SK-MEL-5 (cell line): ENCODE measurements around the gene ANXA1. TPM values are rescaled to one million over a fixed set of nuclear protein-coding genes. Genes with fewer than 3 reads are reported as not detected.
"Not testable (repeated sequence)": the region's sequence is repeated elsewhere in the genome, so short reads cannot be mapped to it uniquely, and the experiment has no call there.

Experiments used
- DNase-seq: peaks from one replicate; pipeline ENCODE4 v3.0.0-alpha.2; 2016; ENCODE audit warnings: low read depth, low spot score
- in situ Hi-C: cut with HindIII; loops from 2 replicates; pipeline ENCODE4 v1.10.0; 2016; ENCODE audit warnings: low sequenced_read_pairs, high pct_unique_total_duplicates, low pct_unique_long_range_greater_than_20kb
- polyA plus RNA-seq, 2 experiments: library from polyadenylated mRNA; depleted of rRNA; stranded (reverse); fragments of >200 nt; gene quantifications; 2 replicates each; pipeline ENCODE4 v1.2.3, GENCODE V29; 2015
- total RNA-seq: library from RNA; depleted of rRNA; stranded (reverse); fragments of >200 nt; shearing (Covaris generic); gene quantifications from 2 replicates; pipeline ENCODE4 v1.2.3, GENCODE V29; 2014; rRNA removed

Gene ANXA1, protein sequence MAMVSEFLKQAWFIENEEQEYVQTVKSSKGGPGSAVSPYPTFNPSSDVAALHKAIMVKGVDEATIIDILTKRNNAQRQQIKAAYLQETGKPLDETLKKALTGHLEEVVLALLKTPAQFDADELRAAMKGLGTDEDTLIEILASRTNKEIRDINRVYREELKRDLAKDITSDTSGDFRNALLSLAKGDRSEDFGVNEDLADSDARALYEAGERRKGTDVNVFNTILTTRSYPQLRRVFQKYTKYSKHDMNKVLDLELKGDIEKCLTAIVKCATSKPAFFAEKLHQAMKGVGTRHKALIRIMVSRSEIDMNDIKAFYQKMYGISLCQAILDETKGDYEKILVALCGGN
- total RNA-seq, result 25.0 and 27.0 TPM in 2 replicates
- polyA plus RNA-seq (2015; cell fraction: cytosol; rRNA removed), result 33.8 and 36.9 TPM in 2 replicates
- 30.3 and 36.5 TPM in 2 replicates for polyA plus RNA-seq (2015; cell fraction: nucleus; rRNA removed)

DNA sequence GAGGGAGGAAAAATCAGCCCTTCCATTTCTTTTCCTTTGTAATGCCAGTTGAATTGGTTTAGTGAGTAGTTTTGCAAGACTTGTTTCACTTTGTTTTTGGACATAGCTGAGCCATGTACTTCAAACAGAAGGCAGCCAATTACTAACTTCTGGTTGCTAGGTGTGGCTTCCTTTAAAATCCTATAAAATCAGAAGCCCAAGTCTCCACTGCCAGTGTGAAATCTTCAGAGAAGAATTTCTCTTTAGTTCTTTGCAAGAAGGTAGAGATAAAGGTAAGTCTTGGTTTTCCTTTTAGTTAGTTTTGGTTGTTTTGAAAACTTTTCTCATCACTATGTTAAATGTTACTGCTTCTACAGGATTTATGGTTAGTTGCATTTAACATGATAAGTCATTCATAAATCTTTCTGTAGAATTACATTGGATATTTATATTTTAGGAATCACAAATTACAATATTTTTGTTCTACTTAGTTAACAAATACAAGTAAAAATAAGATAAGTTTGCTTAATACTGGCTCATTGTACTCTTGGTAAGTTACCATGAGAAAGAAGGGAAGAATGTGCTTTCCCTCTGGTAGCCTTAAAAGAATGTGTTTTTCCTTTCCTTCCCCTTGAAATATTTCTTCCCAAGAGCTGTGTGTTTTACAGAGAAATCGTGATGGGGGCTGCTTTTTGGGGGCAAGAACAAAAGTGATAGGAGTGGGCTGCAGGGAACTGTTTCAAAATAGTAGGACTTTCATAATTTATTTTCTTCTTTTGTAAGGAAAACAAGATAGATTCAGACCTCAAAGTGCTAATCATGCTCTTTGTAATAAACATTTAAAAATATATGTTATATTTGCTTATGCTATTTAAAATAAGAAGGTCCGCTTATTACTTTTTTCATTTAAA is at the start of gene ANXA1:
Gene ANXA1, plus strand, starts transcription at position 213 of the 890 bp plus-strand sequence. CDS start 6,671 bp downstream, outside the sequence.
- DNase-seq, result peak; percentile 40

DNA sequence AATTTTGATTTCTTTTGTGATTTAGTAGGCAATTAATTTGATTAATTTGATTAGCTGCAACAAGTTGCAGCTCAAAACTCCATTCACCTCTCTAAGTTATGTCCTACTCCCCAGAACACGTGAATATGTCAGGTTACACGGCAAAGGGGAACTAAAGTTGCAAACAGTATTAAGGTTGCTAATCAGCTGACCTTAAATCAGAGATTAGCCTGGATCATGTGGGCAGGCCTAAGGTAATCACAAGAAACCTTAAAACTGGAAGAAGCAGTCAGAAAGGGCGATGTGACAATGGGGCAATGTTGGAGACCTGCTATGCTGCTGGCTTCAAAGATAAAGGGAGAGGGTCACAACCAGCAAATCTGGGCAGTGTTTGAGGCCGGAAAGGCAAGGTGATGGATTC is 47.3 kb upstream of the ANXA1 start:
- DNase-seq, result no peak
- in situ Hi-C loops, result no loop called here

More for the DNA sequence above, at the start of gene ANXA1:
- in situ Hi-C loops, result no loop called here

DNA sequence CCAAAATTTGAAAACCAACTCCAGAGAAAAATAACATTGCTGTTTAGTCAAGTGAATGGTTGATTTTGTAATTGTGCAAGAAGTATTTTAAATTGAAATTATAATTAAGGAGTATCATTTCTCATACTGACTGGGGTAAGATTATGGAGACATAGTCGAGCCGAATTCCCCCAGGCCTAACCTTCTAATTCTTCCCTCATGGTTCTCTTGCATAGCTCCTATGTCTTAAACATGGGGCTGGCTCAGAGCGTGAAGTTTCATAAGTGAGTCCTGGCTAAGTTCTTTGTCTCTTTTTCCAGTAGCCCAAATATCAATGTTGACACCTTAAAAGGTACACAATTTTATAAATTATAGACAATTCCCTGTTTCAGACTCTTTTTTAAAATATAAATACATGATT is 46.7 kb upstream of the ANXA1 start:
- no peak for DNase-seq
- in situ Hi-C loops, result no loop called here

DNA sequence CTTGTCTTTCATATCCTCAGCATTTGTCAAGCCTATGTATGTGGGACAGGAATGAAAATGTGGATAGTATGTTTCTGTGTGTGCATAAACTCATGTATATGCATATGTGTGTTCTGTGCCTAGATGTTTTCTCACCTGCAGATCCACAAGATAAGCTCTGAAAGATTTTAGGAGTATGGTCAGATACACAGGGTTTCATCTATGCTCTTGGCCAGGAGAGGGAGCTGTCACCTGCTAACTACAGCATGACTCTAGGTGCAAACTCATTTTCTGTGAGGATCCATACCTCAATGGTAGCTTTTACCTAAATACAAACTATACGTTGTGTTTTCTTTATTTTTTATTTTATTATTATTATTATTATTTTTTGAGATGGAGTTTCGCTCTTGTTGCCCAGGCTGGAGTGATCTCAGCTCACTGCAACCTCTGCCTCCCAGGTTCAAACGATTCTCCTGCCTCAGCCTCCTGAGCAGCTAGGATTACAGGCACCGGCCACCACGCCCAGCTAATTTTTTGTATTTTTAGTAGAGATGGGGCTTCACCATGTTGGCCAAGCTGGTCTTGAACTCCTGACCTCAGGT is 44.1 kb upstream of the ANXA1 start:
- DNase-seq, result peak; percentile 74
- in situ Hi-C loops, result not testable (repeated sequence)

DNA sequence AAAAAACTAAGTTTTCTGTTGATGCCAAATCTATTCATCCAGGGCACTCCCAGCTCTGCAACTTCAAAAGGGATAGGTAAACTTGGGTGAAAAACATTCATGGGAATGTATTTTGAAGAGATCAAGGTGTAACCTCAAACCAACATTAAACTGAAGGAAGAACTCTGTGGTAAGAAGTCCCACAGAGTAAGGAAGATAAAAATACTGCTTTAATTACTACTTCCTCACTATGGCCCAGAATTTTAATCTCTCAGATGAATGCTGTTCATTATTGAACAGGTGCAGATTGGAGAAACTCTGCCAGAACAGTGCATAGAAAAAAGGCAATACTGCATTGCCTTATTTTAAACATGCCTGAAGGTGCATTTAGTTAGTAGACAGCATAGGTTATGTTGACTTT is 37.6 kb upstream of the ANXA1 start:
- no peak for DNase-seq
- in situ Hi-C loops, result no loop called here

DNA sequence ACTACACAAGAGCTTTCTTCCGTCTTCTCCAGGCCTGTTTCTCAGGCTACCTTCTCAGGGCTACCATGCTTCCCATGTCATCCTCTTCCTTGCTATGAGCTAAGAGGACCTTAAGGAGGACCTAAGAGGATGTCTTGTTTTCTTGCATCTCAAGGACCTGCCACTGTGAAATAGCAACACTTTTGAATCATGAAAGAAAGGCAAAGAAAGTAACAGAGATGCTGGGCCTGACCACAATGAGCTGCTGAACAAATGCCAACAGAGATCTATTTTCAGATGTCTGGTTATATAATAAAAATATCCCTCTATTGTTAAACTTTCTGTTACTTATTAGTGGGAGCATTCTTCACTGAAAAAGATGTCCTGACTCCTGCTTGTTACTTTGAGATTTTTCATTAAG is 36.7 kb upstream of the ANXA1 start:
- in situ Hi-C loops, result no loop called here

DNA sequence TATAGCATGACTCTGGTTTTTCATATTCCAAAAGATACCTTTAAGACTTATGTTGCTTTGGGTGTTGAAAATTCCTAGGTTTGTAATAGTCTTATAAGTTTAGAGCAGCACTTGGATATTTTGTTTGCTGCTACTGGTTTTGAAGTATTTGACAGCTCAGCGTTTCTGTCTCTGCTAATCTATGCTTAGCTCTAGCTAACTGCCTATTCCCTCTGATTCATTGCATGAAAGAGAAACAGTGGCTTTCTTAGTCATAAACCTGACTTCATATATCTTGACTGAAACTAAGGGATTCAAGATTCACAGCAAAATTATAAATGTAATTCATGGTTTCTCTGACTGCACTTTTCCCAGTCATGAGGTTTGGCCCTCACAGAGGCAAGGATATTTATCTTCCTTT is 35.6 kb upstream of the ANXA1 start:
- DNase-seq, result no peak
- in situ Hi-C loops, result no loop called here

More for the DNA sequence above, 36.7 kb upstream of the ANXA1 start:
- no peak for DNase-seq

DNA sequence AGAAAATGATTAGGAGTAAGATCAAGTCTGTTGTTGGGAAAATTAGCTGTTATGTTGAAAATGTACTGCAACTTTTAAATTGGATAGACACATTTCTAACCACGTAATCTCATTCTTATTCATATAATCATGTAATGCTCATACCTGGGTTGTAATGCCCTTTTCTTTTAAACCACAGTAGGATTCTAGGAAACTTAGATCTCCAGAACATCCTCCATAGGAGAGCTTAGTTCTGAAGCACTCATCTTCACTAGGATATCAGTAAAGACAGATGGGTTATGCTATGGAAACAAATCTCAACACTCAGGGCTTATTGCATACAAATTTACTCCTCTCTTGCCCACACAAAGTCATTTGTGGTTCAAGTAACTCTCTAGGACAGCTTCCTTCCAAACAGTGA is 34.8 kb upstream of the ANXA1 start:
- in situ Hi-C loops, result no loop called here
- DNase-seq, result no peak

DNA sequence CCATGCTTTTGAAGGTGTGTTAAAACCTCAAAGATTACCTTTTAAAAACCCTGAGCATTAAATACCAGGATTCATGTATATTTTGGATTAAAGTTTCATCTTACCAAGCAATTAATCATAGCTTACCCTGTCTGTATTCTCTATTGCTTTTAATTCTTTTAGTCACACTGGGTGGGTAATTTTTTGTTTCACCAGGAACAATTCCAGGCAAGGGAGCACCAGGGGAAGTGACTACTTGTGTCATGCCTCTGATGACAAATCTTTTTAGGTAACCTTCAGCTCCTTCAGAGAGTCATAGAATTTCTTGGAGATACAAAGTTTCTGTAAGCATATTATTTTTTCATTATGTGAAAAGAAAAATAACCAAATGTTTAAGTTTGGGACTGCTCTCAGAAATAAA is 33.4 kb upstream of the ANXA1 start:
- no peak for DNase-seq
- in situ Hi-C loops, result no loop called here

DNA sequence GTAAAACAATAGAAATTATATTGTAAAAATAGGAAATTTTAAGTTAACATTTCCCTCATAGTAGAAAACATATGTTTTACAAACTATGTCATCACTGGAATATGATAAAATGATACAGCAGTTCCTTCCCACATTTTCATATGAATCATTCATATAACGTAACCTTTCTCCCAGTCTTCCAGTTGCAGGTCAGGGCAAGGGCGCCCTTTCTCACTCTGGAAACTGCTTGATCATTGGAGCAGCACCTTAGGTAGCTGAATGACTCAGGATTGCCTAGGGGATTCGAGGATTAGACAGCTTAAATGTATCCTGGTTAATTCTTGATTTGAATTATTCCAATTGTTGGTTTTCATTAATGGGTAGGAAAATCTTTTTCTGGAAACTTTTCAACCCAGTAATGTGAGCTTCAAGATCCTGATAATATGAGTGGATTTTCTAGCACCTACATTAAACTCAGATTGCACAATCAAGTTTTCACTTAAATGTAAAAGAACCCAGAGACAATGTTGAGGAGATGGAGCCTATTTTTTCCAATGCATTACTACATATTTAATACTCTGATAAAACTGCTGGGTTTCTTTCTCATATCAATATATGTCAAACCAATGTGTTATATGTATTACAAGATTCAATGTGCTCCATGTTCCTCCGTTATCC is 32.6 kb upstream of the ANXA1 start:
- in situ Hi-C loops, result no loop called here
- DNase-seq, result no peak

DNA sequence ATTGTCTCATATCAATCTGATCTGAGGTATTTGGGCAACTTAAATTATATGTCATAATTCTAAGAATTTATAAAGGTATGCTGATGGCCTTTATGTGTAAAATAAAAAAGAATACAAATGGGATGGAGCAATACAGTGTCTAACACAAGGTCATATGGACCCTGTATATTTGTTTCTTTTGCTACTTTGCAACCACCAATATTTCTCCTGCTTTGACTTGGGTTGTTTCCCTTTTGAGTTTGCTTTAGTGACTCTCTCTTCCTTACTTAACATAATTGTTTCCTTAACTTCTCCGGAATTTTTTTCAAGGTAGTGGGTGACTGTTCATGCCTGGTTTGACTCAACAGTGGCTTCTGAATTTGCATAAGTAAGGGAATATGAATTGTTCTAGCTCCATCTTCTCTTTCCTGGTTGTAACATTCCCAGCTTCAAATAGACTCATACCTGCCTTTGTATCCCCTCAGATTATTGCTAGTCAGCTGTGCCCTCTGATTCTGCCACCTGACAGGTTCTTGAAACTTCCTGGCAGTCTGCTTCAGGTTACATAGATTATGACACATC is 30.2 kb upstream of the ANXA1 start:
- in situ Hi-C loops, result no loop called here
- no peak for DNase-seq

DNA sequence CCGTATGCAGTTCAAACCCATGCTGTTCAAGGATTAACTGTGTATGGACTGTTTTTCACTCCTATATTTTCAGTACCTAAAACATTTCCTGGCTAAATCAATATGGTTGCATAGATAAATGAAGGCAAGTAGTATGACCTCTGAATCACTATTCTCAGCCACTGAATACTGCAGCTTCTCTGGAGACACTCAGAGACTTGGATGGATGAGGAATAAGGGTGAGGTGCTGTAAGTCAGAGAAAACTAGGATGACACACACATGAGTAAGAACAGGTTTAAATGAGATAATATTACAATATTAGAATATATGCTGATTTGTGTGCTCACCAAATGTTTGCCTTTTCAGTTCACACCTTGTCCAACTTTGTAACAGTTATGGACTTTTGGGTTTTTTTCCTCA is 26.0 kb upstream of the ANXA1 start:
- in situ Hi-C loops, result no loop called here
- no peak for DNase-seq

DNA sequence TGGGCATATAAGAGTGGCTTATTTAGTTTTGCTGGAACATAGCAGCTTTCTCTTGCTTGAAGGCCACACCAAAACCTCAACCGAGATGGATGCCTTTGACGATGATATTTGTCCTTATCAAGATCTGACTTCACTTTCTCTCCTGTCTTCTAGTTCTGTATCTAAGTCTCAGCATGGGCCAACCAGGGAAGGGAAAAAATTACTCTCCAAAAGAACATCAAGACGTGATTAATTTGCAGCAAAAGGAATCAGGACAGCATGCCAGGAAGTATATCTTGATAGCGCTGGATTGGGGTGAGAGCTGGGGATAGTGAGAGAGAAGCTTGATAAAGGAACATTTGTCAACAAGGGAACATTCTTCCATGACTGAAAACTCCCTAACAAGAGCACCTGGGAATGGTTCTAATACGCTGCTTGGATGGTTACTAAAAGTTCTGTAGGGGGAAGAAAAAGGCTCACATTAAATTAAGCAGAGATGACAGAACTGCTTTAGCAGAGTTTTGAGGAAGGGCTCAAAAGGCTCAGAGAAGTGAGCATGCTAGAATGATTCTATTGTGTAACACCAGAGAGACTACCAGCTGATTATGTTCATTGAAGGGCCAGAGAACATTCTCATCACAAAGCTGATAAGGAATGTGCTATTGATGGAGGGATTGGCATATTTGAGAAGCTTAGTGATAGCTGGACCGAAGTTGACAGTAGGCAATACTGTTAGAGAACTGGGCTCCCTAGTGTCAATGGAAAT is 21.6 kb upstream of the ANXA1 start:
- DNase-seq, result no peak
- in situ Hi-C loops, result no loop called here

DNA sequence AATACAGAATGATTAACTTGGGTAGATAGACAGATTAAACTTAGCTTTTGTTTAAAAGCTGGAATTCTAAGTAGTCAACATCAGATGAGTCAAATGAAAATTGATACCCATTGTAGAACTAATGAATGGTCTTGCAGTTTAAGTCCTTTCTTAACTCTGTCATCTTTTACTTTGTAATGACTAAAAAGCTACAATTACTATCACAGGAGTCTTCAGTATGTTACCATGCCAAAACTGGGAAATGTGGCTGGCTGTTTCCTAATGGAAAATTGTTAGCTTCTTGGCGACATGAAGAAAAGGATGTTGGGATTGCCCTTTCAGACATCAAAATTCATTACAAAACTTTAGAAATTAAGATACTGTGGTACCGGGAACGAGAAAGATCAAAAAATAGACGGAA is 20.2 kb upstream of the ANXA1 start:
- DNase-seq, result no peak
- in situ Hi-C loops, result no loop called here

DNA sequence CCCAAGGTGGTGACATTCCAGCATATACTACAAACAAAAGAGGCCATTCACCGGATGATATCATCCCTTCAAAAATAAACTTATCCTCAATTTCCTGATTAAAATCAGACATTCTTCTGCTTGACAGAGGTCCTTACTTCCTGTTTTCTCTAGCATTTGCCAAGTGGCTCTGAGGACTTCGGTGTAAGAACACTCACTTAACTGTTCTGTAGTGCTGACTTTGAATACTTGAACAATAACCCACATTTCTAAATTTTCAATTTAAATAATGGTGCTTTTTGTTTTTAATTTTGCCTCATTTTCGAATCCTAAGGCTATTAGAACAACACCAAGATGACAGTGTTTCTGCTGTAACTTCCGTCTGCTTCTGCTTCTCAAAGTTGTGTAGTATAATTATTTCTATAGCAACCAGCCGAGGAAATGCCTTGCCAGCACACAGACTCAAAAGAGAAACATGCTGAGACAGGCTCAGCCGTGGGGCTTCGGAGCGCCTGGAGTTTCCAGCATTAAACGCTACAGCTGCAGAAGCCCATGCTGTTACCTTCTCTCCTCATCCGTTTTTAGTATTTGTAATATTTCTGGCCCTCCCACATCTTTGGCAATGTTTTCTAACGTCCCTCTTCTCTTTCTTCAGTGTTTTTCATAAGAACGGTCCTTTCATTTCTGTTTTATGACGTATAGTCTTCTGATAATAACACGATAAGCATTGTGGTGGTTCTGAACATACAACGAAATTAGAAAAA is 19.5 kb upstream of the ANXA1 start:
- DNase-seq, result peak; percentile 93
- in situ Hi-C loops, result no loop called here

DNA sequence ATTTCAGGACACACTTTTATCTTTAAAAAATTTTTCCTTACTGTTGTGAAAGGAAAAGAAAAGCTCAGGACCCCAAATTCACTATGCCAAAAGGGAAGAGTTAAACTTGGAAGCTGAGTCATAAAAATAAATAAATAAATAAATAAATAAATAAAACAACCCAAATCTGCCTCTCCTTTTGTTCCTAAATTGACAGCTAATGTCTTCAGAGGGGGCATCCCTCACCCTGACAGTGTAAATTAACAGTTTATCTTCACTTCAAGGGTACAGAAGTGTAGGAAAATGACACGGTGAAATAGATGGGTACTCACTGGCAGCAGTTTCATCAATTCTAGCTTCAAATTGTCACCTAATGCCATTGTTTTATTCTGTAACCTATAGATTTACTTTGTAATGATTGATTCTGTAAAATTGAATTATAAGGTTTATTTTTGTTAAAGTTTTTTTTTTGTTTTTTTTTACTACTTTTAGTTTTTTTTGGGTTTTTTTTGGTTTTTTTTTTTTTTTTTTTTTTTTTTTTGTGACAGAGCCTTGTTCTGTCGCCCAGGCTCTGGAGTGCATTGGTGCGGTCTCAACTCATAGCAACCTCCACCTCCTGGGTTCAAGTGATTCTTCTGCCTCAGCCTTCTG is 18.5 kb upstream of the ANXA1 start:
- in situ Hi-C loops, result no loop called here
- DNase-seq, result peak; percentile 9
